ENCODE results near the gene FADD.
A peak's percentile ranks its signal among the peaks of the same experiment; 100 is the strongest.

Gene FADD

DNA sequence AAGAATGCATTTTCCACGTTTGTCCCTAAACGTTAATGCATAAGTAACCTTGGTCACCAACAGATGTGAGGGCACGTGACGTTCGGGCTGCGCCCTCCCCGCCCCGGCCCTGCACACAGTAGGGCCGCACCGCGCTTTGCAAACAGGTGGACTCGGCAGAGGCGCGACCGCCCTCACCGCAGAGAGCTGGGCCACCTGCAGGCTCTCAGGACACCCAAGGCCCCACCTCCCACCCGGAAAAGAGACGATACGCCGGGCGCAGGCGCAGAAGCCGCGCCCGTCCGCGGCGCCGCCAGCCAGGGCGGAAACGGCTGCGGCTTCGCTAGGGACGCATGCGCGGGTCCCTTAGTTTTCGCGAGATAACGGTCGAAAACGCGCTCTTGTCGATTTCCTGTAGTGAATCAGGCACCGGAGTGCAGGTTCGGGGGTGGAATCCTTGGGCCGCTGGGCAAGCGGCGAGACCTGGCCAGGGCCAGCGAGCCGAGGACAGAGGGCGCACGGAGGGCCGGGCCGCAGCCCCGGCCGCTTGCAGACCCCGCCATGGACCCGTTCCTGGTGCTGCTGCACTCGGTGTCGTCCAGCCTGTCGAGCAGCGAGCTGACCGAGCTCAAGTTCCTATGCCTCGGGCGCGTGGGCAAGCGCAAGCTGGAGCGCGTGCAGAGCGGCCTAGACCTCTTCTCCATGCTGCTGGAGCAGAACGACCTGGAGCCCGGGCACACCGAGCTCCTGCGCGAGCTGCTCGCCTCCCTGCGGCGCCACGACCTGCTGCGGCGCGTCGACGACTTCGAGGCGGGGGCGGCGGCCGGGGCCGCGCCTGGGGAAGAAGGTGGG, at the start of gene FADD:
Gene FADD, plus strand, starts transcription at position 377 of the 831 bp plus-strand sequence. Its CDS starts 164 bp downstream, at position 541.
- DNase-seq = peak; percentile 95

GRCh38 chr11:70155386-70155785, 47.7 kb upstream of the FADD start:
- DNase-seq = peak; percentile 53

- DNase-seq = no peak
These were observed 46.6 kb upstream of the FADD start for GRCh38 chr11:70156291-70157037.

DNA sequence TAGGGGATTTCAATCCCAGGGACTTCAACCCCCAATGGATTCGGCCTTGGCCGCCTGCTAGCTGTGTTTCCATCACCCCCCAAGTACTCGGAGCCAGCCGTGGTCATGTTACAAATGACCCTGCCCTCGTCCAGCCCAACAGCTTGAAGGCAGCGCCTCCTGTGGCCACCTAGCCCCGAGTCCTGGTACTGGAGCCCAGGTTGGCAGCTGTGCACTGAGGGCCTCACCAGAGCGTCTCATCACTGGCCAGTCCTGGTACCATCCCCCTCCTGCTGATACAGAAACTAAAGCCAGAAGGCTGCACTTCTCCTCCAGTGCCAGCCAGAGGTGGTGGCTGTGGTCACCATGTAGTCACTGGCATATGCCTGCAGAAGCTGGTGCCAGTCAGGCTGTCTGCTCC, 44.9 kb upstream of the FADD start:
- DNase-seq = peak; percentile 66

GRCh38 chr11:70158757-70159389, 44.2 kb upstream of the FADD start:
- DNase-seq = no peak

- DNase-seq = peak; percentile 71
These were observed 43.2 kb upstream of the FADD start for GRCh38 chr11:70159627-70160570.

- DNase-seq = no peak
These were observed 42.0 kb upstream of the FADD start for GRCh38 chr11:70161043-70161625.

GRCh38 chr11:70164705-70165104, 38.4 kb upstream of the FADD start:
- no peak for DNase-seq

DNA sequence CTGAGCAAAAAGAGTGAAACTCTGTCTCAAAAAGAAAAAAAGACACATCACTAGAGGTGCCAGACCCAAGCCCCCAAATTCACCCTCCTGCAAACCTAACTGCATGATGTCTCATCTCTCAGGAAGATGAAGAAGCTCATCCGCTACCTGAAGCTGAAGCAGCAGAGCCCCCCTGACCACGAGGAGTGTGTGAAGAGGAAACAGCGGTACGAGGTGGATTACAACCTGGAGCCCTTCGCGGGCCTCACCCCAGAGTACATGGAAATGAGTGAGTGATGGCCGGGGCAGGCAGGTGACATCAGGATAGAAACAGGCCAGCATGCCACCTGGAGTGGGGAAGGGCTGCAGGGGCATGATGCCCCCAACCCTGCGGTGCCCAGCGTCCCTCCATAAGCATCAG, 36.0 kb upstream of the FADD start:
- no peak for DNase-seq

DNA sequence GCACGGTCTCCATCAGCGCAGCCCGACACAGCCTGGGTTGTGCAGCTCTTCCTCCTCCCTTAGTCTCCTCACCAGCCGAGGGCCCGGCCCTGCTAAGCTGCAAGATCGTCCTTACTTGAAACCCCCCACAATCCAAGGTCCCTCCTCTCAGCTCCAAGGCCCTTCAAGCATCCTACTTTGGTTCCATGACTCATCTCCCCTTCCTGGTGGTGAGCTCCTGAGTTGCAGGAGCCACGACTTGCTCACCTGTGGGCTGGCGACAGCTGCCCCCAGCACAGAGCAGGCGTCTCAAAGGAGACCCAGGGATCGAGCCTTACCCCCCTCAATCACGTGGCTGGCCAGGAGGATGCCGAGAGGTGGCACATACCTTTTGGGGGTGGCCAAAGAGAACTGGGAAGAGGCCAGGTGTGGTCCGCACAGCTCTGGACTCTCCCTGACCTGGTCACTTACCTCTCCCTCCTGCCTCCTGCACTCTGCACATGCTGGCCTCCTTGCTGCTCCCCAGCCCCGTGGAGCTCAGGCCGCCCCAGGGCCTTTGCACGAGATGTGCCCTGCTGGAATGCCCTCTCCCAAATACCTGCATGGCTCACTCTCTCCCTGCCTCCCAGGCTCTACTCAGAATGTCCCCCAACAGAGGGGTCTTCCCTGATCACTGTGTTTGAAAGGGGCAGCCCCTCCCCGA, 35.2 kb upstream of the FADD start:
- no peak for DNase-seq

DNA sequence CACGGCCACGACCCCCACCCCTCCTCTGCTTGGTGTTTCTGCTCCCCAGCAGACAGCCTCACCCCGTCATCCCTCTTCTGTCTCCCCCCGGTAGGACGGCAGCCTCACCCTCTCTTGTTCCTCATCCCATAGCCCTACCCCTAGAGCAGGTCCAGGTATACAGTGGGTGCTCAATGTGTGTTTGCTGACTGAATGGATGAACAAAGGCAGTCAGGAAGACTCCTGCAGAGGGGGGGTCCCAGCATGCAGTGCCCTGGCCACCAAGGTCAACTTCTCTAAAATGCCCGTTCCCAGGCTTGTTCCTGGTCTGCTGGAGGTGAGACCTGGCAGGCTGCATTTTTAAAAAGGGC, 34.7 kb upstream of the FADD start:
- DNase-seq = no peak

GRCh38 chr11:70169127-70169526, 34.0 kb upstream of the FADD start:
- no peak for DNase-seq

GRCh38 chr11:70169632-70170031, 33.5 kb upstream of the FADD start:
- no peak for DNase-seq

DNA sequence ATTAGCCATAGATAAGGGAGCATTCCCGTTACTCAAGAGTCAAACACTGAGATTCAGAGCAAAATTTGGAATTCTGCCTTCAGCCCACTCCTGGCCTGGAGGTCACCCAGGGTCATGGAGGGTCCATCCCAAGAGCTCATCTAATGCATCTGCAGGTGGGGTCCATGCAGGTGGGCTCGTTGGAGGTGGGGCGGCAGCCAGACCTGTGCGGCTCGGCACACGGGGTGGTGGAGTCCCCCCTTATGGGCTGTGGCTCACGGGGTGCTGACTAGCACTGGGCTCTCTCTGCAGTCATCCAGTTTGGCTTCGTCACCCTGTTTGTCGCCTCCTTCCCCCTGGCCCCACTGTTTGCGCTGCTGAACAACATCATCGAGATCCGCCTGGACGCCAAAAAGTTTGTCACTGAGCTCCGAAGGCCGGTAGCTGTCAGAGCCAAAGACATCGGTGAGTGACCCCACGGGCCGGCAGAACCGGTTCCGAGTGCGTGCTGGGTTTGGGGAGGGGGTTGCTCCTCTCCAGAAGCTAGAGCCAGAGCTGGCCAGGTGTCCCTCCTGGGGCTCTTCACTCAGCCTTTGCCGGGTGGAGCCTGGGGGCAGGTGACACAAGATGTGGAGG, 32.4 kb upstream of the FADD start:
- no peak for DNase-seq

DNA sequence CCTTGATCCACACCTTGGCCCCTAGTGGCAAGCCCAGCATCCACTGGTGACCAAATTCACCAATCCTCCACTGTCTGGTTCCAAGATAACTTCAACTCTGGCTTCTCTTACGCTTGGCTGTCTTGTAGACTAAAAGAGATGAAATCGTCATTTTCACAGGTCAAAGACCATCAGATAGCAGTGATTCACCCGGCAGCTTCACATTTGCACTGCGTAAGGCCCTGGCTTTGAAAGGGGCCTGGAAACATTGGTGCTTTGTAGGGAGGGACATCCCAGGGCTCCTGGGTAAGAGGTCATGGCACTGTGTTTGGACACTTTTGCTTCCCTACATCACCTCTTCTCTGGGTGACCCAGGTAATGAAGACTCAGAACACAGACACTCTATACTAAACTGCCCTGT, 30.1 kb upstream of the FADD start:
- DNase-seq = no peak

- no peak for DNase-seq
These were observed 28.4 kb upstream of the FADD start for GRCh38 chr11:70174547-70175235.

GRCh38 chr11:70175236-70175698, 27.8 kb upstream of the FADD start:
- no peak for DNase-seq

DNA sequence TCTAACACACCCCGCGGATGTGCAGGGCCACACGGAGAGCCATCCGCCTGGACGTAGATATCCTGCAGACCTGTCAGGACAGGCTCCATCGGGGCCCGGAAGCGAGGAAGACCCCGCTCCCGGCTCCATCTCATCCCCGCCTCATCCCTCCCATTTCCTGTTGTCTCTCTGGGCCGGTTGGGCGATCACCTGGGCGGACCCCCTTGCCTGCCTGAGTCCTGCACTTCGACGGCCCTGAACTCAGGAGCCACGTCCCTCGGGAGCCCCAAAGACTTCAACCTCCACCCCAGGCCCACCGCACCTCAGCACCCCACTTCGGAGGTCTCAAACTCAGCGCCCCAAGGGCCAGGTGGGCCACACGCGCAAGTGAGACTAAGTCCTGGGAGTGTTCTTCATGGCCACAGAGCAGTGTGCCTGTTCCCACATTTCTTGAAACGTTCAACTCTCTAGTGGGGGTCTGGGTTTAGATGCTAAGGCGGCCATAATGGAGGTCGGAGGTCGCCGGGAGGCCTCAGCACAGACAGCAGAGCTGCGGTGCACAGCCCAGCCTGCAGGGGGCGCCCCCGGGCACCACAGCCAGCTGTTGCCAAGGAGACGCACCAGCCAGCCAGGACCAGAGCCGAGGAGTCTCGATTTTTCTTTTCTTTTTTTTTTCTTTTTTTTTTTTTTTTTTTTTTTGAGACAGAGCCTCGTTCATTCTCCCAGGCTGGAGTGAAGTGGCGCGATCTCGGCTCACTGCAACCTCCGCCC, 26.0 kb upstream of the FADD start:
- DNase-seq = no peak

DNA sequence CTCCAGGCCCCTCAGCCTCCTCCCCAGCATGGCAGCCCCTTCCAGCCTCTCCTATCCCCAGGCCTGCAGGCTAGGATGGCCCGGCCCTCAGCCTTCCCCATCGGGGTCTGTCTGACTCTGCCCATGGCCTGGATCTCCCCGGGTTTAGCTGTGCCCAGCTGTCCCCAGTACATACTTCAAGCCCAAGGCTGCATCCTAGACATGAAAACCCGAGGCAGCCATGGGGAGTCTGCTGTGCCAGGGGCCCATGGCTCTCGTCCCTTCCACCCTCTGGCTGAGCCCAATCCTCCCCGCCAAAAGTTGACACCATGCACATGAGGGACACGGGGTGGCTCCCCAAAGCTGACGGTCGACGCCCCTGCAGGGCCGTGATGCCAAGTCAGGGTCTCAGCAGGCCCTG, 22.2 kb upstream of the FADD start:
- no peak for DNase-seq

DNA sequence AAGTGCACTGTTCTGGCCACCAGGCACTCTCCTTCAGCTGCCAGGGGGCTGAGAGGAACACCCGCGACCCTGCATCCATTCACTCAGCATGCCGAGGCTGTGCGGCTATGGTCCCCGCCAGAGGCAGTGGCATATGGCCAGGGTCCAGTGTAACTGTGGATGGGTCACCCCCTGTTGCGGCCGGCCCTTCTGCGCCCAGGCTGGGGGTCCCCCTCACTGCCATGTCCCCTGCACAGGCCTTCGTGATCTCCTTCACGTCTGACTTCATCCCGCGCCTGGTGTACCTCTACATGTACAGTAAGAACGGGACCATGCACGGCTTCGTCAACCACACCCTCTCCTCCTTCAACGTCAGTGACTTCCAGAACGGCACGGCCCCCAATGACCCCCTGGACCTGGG, 20.8 kb upstream of the FADD start:
- DNase-seq = no peak

All from femur (tissue), 1 donor.